ENCODE results near the gene PRDM8.

GRCh38 chr4:80188457-80188800 is 8.9 kb upstream of the PRDM8 start:
- no peak for TF ChIP-seq CTCF (IDR thresholded peaks at IDR 0.05; ENCODE audit: insufficient read depth, low read length, poor library complexity, severe bottlenecking)
- no peak for TF ChIP-seq EZH2phosphoT487 (conservative IDR thresholded peaks at IDR 0.05; ENCODE audit: low read length)
